ENCODE data around the gene THRSP. TPM values are rescaled to one million over a fixed set of nuclear protein-coding genes. Genes with fewer than 3 reads are reported as not detected.

THRSP gene
- total RNA-seq, 1 donor from 2014 or later = not detected

DNA sequence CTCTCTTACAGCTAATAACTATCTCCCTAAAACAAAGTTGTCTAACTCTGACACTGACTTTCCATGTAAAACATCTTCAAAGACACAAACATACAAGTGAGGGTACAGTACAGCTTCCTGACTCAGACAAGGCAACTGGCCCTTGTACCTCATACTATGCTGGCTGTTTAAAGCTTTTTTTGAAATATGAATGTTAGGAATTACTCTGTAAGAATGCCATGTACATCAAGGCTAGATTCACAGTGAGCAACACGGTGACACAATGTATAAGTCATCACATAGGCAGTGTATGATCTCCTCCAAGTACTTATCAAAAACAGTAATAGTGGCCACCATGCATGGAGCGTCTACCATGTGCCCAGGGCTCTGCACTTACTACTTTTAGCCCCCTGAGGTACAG, 47.2 kb downstream of the THRSP start:
- Mint-ChIP-seq H3K9me3 (ENCODE audit: unreplicated experiment) (peaks cover 8% of the 10 kb centered on the region), H3K27me3 (ENCODE audit: unreplicated experiment) (peaks cover 5% of the 10 kb centered on the region), H3K4me1 (ENCODE audit: low read depth, unreplicated experiment) (peaks cover 30% of the 10 kb centered on the region), H3K36me3 (ENCODE audit: unreplicated experiment) (no peaks in the 10 kb centered on the region), H3K27ac (ENCODE audit: unreplicated experiment) (peak overlapping the region; percentile 59), H3K4me3 (ENCODE audit: unreplicated experiment) (no peak overlapping the region)
- TF ChIP-seq, protein P1, sequence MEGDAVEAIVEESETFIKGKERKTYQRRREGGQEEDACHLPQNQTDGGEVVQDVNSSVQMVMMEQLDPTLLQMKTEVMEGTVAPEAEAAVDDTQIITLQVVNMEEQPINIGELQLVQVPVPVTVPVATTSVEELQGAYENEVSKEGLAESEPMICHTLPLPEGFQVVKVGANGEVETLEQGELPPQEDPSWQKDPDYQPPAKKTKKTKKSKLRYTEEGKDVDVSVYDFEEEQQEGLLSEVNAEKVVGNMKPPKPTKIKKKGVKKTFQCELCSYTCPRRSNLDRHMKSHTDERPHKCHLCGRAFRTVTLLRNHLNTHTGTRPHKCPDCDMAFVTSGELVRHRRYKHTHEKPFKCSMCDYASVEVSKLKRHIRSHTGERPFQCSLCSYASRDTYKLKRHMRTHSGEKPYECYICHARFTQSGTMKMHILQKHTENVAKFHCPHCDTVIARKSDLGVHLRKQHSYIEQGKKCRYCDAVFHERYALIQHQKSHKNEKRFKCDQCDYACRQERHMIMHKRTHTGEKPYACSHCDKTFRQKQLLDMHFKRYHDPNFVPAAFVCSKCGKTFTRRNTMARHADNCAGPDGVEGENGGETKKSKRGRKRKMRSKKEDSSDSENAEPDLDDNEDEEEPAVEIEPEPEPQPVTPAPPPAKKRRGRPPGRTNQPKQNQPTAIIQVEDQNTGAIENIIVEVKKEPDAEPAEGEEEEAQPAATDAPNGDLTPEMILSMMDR (IDR thresholded peaks at IDR 0.05; ENCODE audit: partially characterized antibody, unreplicated experiment) = no peak
- no peak for DNase-seq

DNA sequence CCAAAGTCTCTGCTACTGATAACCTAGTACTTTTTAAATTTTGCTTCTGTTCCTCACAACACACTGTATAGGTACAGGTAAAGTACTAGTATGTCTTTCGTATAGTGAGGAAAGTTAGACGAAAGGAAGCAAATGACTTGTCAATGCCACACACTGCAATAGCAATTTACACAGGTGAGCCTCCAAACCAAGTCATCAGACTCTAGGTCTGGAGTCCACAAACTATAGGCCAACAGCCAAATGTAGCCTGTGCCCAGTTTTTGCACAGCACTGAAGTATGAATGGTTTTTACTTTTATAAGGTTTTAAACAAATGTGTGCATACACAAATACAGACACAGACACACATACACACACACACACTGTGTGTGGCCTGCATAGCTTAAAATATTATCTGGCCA, 47.6 kb downstream of the THRSP start:
- peaks cover 30% of the 10 kb centered on the region for H3K4me1 Mint-ChIP-seq (ENCODE audit: low read depth, unreplicated experiment)
- peaks cover 5% of the 10 kb centered on the region for H3K27me3 Mint-ChIP-seq (ENCODE audit: unreplicated experiment)
- peaks cover 8% of the 10 kb centered on the region for H3K9me3 Mint-ChIP-seq (ENCODE audit: unreplicated experiment)
- H3K27ac Mint-ChIP-seq (ENCODE audit: unreplicated experiment) = no peak overlapping the region
- TF ChIP-seq, protein P1 (IDR thresholded peaks at IDR 0.05; ENCODE audit: partially characterized antibody, unreplicated experiment) = no peak
- DNase-seq = no peak
- no peaks in the 10 kb centered on the region for H3K36me3 Mint-ChIP-seq (ENCODE audit: unreplicated experiment)
- no peak overlapping the region for H3K4me3 Mint-ChIP-seq (ENCODE audit: unreplicated experiment)

DNA sequence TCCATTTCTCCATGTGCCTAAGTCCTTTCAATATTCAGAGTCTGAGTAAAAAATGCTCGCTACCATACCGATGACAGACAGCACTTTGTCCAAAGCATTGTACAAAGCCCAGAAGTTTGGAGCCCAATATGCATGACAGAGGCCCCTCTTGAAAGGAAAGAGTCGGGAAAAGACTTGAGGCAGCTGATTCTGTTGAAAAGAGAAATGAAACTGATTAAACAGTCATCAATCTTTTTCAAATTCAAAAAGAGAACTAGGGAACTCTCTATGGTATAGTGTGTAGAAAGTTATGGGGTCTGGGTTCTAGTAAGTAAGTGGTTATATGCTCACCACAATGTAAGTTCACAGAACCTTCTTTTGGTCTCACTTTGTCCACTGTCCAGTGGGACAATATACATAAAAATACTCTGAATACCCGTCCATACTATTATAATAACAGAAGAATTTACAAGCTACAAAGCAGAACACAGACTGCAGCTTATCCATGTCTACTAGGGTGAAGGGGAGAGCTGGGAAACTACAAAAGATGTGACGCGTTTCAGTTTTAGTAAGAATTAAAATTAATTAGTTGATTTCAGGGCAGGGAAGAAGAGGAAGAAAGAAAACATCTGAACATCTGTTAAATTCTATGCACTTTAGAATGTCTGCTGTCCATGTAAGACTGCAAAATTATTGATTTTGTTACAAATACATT, 49.1 kb downstream of the THRSP start:
- no peaks in the 10 kb centered on the region for H3K36me3 Mint-ChIP-seq (ENCODE audit: unreplicated experiment)
- no peak for DNase-seq
- peak overlapping the region; percentile 53 for H3K27ac Mint-ChIP-seq (ENCODE audit: unreplicated experiment)
- no peak overlapping the region for H3K4me3 Mint-ChIP-seq (ENCODE audit: unreplicated experiment)
- H3K27me3 Mint-ChIP-seq (ENCODE audit: unreplicated experiment) = peaks cover 5% of the 10 kb centered on the region
- H3K9me3 Mint-ChIP-seq (ENCODE audit: unreplicated experiment) = peaks cover 8% of the 10 kb centered on the region
- TF ChIP-seq, protein P1 (IDR thresholded peaks at IDR 0.05; ENCODE audit: partially characterized antibody, unreplicated experiment) = no peak
- H3K4me1 Mint-ChIP-seq (ENCODE audit: low read depth, unreplicated experiment) = peaks cover 27% of the 10 kb centered on the region

Other genes with a start within 250 kb of the THRSP start
- gene RSF1, start 243.1 kb upstream of the THRSP start, total RNA-seq (ENCODE audit: unreplicated experiment) = 97.6 TPM
- 11.4 TPM for gene AAMDC, start 242.7 kb upstream of the THRSP start, total RNA-seq (ENCODE audit: unreplicated experiment)
- 39.9 TPM for gene INTS4, start 69.2 kb upstream of the THRSP start, total RNA-seq (ENCODE audit: unreplicated experiment)
- 0.32 TPM for gene KCTD14, start 40.6 kb upstream of the THRSP start, total RNA-seq (ENCODE audit: unreplicated experiment)
- 221 TPM for gene NDUFC2, start 16.0 kb downstream of the THRSP start, total RNA-seq (ENCODE audit: unreplicated experiment)
- gene ALG8, start 75.8 kb downstream of the THRSP start, total RNA-seq (ENCODE audit: unreplicated experiment) = 30.3 TPM
- gene KCTD21, start 124.8 kb downstream of the THRSP start, total RNA-seq (ENCODE audit: unreplicated experiment) = 9.7 TPM
- gene USP35, start 125.1 kb downstream of the THRSP start, total RNA-seq (ENCODE audit: unreplicated experiment) = 34.2 TPM